ENCODE data around the gene DNM3.

DNM3 gene

GRCh38 chr1:172390683-172391551 lies 549.6 kb downstream of the DNM3 start:
- TF ChIP-seq, protein P1, sequence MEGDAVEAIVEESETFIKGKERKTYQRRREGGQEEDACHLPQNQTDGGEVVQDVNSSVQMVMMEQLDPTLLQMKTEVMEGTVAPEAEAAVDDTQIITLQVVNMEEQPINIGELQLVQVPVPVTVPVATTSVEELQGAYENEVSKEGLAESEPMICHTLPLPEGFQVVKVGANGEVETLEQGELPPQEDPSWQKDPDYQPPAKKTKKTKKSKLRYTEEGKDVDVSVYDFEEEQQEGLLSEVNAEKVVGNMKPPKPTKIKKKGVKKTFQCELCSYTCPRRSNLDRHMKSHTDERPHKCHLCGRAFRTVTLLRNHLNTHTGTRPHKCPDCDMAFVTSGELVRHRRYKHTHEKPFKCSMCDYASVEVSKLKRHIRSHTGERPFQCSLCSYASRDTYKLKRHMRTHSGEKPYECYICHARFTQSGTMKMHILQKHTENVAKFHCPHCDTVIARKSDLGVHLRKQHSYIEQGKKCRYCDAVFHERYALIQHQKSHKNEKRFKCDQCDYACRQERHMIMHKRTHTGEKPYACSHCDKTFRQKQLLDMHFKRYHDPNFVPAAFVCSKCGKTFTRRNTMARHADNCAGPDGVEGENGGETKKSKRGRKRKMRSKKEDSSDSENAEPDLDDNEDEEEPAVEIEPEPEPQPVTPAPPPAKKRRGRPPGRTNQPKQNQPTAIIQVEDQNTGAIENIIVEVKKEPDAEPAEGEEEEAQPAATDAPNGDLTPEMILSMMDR (IDR thresholded peaks at IDR 0.05; ENCODE audit: insufficient read depth, low read depth, low read length, missing control alignments): no peak
- peak overlapping the region; percentile 44 for H3K4me3 ChIP-seq (ENCODE audit: low read depth, low read length)
- peak; percentile 97 for DNase-seq (ENCODE audit: low read depth)

- TF ChIP-seq, protein P1 (IDR thresholded peaks at IDR 0.05; ENCODE audit: insufficient read depth, low read depth, low read length, missing control alignments): no peak
- peak overlapping the region; percentile 44 for H3K4me3 ChIP-seq (ENCODE audit: low read depth, low read length)
- no peak for DNase-seq (ENCODE audit: low read depth)
Measured at GRCh38 chr1:172391976-172392375, 550.7 kb downstream of the DNM3 start.

- H3K4me3 ChIP-seq (ENCODE audit: low read depth, low read length): peak overlapping the region; percentile 15
- TF ChIP-seq, protein P1 (IDR thresholded peaks at IDR 0.05; ENCODE audit: insufficient read depth, low read depth, low read length, missing control alignments): no peak
- DNase-seq (ENCODE audit: low read depth): peak; percentile 77
Measured at GRCh38 chr1:172393354-172393753, 552.1 kb downstream of the DNM3 start.

DNA sequence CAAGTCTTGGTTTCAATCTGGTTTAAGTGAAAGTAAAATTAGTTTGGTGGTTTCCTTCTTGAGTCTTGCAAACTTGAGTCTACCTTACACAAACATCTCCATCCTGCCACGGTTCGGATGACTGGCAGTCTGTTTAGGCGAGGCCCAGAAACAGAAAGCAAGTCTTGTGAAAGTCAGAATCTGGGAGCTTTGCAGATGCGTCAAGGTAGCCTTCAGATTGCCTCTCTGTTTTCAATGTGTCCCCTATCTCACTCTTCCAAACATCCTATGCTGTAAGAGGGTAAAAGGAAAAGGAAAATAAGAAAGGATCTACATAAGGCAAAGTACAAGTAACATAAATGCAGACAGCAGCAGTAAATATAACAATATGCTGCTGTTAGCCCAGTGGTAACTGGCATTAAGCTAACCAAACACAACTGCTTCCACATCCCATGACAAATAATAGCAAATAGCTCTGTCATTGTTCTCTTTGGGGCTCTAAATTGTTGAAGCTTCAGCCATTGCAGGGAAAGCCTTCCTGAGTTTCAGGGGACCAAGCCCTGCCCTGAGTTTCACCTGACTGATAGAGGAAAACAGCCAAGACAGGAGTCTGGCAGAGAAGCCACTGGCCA lies 552.9 kb downstream of the DNM3 start:
- DNase-seq (ENCODE audit: low read depth): peak; percentile 97
- peak overlapping the region; percentile 33 for H3K4me3 ChIP-seq (ENCODE audit: low read depth, low read length)
- TF ChIP-seq, protein P1 (IDR thresholded peaks at IDR 0.05; ENCODE audit: insufficient read depth, low read depth, low read length, missing control alignments): no peak

DNA sequence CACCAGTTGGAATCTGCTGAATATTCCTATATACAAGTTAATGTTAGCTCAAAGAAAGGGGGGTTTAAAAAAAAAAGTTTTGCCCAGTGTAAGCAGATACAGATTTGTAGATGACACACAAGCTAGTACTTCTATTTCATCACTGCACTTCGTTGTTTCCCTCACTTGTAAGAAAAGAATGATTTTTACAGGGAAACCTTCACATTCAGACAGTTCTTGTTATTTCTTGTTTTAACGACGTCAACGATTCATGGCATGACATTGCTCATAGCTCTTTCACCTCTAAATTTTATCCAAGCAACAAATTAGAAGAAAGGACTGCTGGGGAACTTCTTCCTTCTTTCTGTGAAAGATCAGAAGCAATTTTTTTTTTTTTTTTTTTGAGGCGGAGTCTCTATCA lies 553.5 kb downstream of the DNM3 start:
- peak overlapping the region; percentile 33; the same call in 1 of the 2 replicates for H3K4me3 ChIP-seq (ENCODE audit: low read depth, low read length)
- DNase-seq (ENCODE audit: low read depth): no peak
- TF ChIP-seq, protein P1 (IDR thresholded peaks at IDR 0.05; ENCODE audit: insufficient read depth, low read depth, low read length, missing control alignments): no peak

GRCh38 chr1:172395576-172395975 lies 554.3 kb downstream of the DNM3 start:
- TF ChIP-seq, protein P1 (IDR thresholded peaks at IDR 0.05; ENCODE audit: insufficient read depth, low read depth, low read length, missing control alignments): no peak
- DNase-seq (ENCODE audit: low read depth): no peak
- H3K4me3 ChIP-seq (ENCODE audit: low read depth, low read length): no peak overlapping the region
